Activated T-cell treated with anti-CD3 and anti-CD28 coated beads, Interleukin-2, amount 50 U/mL, for 24 hours (primary cell): ENCODE results near the gene LGALS12.
A peak's percentile ranks its signal among the peaks of the same experiment; 100 is the strongest.

Experiments used
- DNase-seq: peaks from one replicate; pipeline ENCODE4 v3.0.0-alpha.2; 2020
- H3K27ac Mint-ChIP-seq: 2 replicates; pipeline ENCODE4 v1.8.0; 2020; ENCODE audit warnings: mild to moderate bottlenecking, mixed read lengths
- H3K27me3 Mint-ChIP-seq: 2 replicates; pipeline ENCODE4 v1.8.0; 2020; ENCODE audit warnings: mixed read lengths
- H3K36me3 Mint-ChIP-seq: 2 replicates; pipeline ENCODE4 v1.8.0; 2020; ENCODE audit warnings: low read depth, mixed read lengths
- H3K4me1 Mint-ChIP-seq: 2 replicates; pipeline ENCODE4 v1.8.0; 2020; ENCODE audit warnings: low read depth, mixed read lengths
- H3K4me3 Mint-ChIP-seq: 2 replicates; pipeline ENCODE4 v1.8.0; 2020; ENCODE audit warnings: mild to moderate bottlenecking, moderate library complexity, mixed read lengths
- H3K9me3 Mint-ChIP-seq: 2 replicates; pipeline ENCODE4 v1.8.0; 2020; ENCODE audit warnings: mixed read lengths

Gene LGALS12, protein sequence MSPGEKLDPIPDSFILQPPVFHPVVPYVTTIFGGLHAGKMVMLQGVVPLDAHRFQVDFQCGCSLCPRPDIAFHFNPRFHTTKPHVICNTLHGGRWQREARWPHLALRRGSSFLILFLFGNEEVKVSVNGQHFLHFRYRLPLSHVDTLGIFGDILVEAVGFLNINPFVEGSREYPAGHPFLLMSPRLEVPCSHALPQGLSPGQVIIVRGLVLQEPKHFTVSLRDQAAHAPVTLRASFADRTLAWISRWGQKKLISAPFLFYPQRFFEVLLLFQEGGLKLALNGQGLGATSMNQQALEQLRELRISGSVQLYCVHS

DNA sequence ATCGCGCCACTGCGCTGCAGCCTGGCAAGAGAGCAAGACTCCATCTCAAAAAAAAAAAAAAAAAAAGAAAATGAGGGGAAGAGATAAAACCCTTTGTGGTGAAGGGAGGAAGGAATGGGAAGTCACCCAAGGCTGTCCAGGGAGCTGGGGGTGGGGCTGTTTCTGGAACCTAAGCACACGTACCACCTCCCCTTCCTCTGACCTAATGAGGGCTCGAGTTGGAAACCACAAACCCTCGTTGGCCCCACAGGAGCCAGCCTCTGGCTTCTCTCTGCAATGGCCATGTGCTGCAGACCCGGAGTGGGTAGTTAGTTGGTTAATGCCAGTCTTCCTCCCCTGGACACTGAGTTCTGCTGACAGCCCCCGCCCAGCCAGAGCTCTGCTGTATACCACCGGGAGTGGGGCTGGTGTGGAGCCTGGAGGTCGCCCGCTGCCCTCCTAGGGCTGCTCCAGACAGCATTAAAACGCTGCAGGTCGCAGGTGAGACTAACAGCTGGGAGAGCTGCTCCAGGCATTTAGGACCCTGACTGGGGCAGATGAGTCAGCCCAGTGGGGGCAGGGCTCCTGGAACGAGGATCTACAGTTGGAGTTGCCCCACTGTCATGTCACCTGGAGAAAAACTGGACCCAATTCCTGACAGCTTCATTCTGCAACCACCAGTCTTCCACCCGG is at the start of gene LGALS12:
Gene LGALS12 (plus strand): TSS at position 228 of the 672 bp plus-strand sequence. CDS start 375 bp downstream, at position 603.
- no peak within 1 kb of the TSS for H3K27ac Mint-ChIP-seq
- no peaks in the 10 kb centered on the region for H3K27me3 Mint-ChIP-seq
- no peaks in the 10 kb centered on the region for H3K9me3 Mint-ChIP-seq
- no peaks in the 10 kb centered on the region for H3K36me3 Mint-ChIP-seq
- H3K4me3 Mint-ChIP-seq, result no peak within 1 kb of the TSS
- H3K4me1 Mint-ChIP-seq, result peaks cover 14% of the 10 kb centered on the region
- no peak for DNase-seq

DNA sequence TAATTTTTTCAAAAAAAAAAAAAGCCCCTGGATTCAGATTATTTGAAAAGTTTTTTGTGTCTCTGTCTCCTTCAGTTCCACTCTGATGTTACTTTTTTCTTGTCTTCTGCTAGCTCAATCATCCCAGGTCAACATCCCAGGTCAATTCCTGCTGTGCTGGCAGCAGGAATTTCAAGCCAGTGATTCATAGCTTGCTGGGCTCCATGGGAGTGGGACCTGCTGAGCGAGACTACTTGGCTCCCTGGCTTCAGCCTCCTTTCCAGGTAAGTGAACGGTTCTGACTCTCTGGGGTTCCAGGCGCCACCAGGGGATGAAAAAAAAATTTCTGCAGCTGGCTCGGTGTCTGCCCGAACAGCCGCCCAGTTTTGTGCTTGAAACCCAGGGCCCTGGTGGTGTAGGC is 46.3 kb upstream of the LGALS12 start:
- H3K36me3 Mint-ChIP-seq, result no peaks in the 10 kb centered on the region
- DNase-seq, result no peak
- no peaks in the 10 kb centered on the region for H3K9me3 Mint-ChIP-seq
- peaks cover 13% of the 10 kb centered on the region for H3K27me3 Mint-ChIP-seq
- H3K27ac Mint-ChIP-seq, result no peak overlapping the region
- no peak overlapping the region for H3K4me3 Mint-ChIP-seq
- H3K4me1 Mint-ChIP-seq, result no peaks in the 10 kb centered on the region

DNA sequence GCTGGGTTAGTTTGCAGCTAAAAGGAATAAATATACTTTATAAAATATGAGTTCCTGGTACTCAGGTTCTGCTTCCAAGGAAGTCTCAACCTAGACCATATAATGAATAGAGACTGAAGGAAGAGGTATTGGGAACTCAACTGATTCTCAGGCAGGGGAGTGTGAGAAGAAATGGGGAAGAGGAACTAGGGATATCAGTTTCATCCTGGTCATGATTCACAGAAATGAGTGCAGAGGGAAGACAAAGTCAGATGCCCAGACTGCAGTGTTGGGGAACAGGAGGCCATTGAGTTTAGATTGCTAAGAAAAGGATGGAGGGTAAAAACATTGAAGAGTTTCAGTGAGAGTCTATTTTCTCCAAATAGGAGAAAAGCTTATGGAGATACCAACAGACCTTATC is 43.7 kb upstream of the LGALS12 start:
- H3K4me1 Mint-ChIP-seq, result no peaks in the 10 kb centered on the region
- DNase-seq, result no peak
- no peaks in the 10 kb centered on the region for H3K9me3 Mint-ChIP-seq
- no peak overlapping the region for H3K4me3 Mint-ChIP-seq
- H3K27ac Mint-ChIP-seq, result no peak overlapping the region
- H3K36me3 Mint-ChIP-seq, result no peaks in the 10 kb centered on the region
- peaks cover 13% of the 10 kb centered on the region for H3K27me3 Mint-ChIP-seq

DNA sequence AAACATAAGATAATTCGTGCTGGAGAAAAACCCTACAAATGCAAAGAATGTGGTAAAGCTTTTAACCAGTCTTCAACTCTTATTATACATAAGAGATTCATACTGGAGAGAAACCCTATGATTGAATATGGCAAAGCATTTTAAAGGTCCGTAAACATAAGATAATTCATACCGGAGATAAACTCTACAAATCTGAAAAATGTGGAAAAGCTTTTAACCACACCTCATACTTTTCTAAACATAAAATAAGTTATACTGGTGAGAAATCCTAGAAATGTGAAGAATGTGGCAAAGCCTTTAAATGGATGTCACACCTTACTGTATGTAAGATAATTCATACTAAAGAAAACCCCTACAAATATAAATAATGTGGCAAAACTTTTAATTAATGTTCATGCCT is 35.6 kb upstream of the LGALS12 start:
- H3K27ac Mint-ChIP-seq, result no peak overlapping the region

DNA sequence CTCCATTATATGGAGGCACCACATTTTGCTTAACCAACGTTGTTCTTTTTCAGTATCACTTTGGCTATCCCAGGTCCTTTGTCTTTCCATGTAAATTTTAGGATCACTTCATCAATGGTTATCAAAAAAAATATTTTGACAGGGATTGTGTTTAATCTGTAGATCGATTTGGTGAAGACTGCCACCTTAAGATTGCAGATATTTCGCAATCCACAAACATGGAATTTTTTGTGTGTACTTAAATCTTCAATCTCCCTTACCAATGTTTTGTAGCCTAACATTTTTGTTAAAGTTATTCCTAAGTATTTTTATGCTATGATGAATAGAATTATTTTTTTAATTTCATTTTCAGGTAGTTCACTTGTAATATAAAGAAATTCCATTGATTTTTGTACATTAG is 33.5 kb upstream of the LGALS12 start:
- DNase-seq, result no peak
- H3K4me3 Mint-ChIP-seq, result no peak overlapping the region
- peaks cover 33% of the 10 kb centered on the region for H3K9me3 Mint-ChIP-seq
- H3K27ac Mint-ChIP-seq, result no peak overlapping the region
- no peaks in the 10 kb centered on the region for H3K4me1 Mint-ChIP-seq
- H3K27me3 Mint-ChIP-seq, result no peaks in the 10 kb centered on the region
- peaks cover 4% of the 10 kb centered on the region for H3K36me3 Mint-ChIP-seq

More for the DNA sequence above, 35.6 kb upstream of the LGALS12 start:
- Mint-ChIP-seq H3K36me3 (peaks cover 4% of the 10 kb centered on the region), H3K4me1 (no peaks in the 10 kb centered on the region), H3K9me3 (peaks cover 23% of the 10 kb centered on the region), H3K27me3 (peaks cover 2% of the 10 kb centered on the region), H3K4me3 (no peak overlapping the region)
- no peak for DNase-seq

DNA sequence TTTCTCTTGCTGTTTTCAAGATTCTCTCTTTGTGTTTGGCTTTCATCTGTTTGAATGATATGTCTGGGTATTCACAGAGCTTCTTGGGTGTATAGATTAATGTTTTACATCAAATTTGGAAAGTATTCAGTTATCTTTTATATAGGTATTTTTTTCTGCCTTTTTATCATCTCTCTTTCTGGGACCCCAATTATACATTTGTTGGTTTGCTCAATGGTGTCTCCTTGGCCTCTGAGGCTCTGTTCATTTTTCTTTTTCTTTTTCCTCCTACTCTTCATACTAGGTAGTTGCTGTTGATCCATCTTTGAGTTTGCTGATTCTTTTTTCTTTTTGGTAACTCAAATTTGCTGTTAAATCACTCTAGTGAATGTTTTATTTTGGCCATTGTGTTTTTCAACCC is 29.3 kb upstream of the LGALS12 start:
- Mint-ChIP-seq H3K4me1 (no peaks in the 10 kb centered on the region), H3K4me3 (no peak overlapping the region), H3K27me3 (no peaks in the 10 kb centered on the region), H3K27ac (no peak overlapping the region), H3K9me3 (peaks cover 10% of the 10 kb centered on the region), H3K36me3 (no peaks in the 10 kb centered on the region)
- DNase-seq, result no peak

DNA sequence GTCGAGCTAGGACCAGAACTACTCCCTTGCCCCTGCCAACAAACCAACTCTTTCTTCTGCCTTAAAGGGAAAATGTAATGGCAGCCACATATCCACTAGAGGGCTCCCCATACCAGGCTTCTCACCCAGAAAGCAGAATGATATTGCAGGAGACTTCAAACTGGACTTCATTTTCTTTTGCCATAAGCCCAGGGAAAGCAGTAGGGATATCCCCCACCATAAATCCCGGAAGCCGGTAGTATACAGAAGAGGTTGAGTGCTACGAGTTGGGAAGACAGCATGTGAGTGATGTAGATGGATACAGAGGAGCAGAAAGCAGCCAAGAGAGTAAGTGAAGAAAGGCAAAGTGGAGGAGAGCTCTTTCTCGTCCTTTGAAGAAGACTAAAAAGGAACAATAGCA is 27.0 kb upstream of the LGALS12 start:
- H3K27me3 Mint-ChIP-seq, result no peaks in the 10 kb centered on the region
- H3K4me1 Mint-ChIP-seq, result no peaks in the 10 kb centered on the region
- H3K27ac Mint-ChIP-seq, result no peak overlapping the region
- peaks cover 10% of the 10 kb centered on the region for H3K9me3 Mint-ChIP-seq
- no peaks in the 10 kb centered on the region for H3K36me3 Mint-ChIP-seq
- H3K4me3 Mint-ChIP-seq, result no peak overlapping the region
- DNase-seq, result peak; percentile 50

DNA sequence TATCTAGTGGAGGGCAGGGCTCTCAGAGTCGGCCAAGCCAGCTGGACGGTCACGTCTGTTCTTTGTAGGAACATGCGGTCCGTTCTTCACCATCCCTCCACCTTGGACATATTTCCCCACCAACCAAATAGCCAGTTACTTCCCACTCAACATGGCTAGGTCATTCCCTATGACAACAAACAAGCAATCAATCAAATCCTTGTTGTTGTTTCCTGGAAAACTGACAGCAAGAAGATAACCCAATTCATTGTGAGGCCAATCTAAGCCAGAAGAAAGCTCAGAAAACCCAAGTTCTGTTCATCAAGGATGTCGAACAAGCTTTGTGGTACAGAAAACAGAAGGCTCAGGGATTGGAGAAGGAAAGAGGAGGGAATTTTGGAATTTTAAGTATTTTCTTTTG is 25.8 kb upstream of the LGALS12 start:
- no peak for DNase-seq
- peaks cover 14% of the 10 kb centered on the region for H3K9me3 Mint-ChIP-seq
- no peaks in the 10 kb centered on the region for H3K27me3 Mint-ChIP-seq
- H3K4me3 Mint-ChIP-seq, result no peak overlapping the region
- H3K36me3 Mint-ChIP-seq, result no peaks in the 10 kb centered on the region
- no peak overlapping the region for H3K27ac Mint-ChIP-seq
- no peaks in the 10 kb centered on the region for H3K4me1 Mint-ChIP-seq

DNA sequence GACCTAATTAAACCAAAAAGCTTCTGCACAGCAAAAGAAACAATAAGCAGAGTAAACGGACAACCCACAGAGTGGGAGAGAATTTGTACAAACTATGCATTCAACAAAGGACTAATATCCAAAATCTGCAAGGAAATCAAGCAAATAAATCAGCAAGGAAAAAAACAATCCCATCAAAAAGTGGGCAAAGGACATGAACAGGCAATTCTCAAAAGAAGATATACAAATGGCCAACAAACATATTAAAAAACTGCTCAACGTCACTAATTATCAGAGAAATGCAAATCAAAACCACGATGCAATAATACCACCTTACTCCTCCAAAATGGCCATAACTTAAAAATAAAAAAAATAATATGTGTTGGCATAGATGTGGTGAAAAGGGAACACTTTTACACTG is 20.1 kb upstream of the LGALS12 start:
- H3K9me3 Mint-ChIP-seq, result peaks cover 14% of the 10 kb centered on the region
- no peaks in the 10 kb centered on the region for H3K36me3 Mint-ChIP-seq
- peaks cover 9% of the 10 kb centered on the region for H3K27me3 Mint-ChIP-seq
- no peak overlapping the region for H3K4me3 Mint-ChIP-seq
- DNase-seq, result no peak
- no peak overlapping the region for H3K27ac Mint-ChIP-seq
- no peaks in the 10 kb centered on the region for H3K4me1 Mint-ChIP-seq

DNA sequence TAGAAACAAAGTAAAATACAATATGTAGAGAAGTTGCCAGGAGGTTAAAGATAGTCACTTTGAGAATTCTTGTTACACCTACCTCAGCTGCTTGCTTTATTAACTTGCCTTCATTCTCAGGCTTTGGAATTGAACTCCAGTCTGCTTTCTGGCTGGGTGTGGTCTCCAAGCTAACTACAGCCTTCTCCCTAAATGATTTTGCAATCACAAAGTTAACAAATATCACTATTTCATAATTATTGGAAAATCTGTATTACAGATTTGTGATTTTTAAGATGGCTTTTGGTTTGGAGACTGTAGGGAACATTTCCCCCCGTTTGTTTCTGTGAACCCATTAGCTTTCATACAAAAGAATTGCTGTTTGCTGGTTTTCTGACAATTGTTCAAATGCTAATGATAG is 17.1 kb upstream of the LGALS12 start:
- no peak overlapping the region for H3K4me3 Mint-ChIP-seq
- no peaks in the 10 kb centered on the region for H3K36me3 Mint-ChIP-seq
- H3K9me3 Mint-ChIP-seq, result peaks cover 14% of the 10 kb centered on the region
- peaks cover 11% of the 10 kb centered on the region for H3K4me1 Mint-ChIP-seq
- H3K27me3 Mint-ChIP-seq, result peaks cover 24% of the 10 kb centered on the region
- no peak for DNase-seq
- no peak overlapping the region for H3K27ac Mint-ChIP-seq

DNA sequence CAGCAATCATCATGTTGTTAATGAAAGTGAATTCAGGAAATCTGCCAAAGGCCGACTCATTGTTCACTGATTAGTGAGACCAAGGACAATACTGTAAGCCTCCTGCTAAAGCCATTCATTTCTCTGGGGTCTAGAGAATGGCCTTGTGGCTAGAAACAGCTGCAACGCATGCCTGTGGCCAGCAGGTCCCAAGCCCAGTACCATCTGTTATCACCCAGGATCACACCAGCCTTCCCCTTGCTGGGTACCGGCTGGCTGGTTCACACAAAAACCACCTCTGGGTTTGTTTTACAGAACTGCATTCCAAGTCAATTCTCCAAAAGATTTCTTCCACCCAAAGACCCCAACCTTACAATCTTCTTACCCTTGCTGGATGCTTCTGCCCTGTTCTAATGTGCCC is 16.0 kb upstream of the LGALS12 start:
- DNase-seq, result no peak
- Mint-ChIP-seq H3K36me3 (no peaks in the 10 kb centered on the region), H3K9me3 (peaks cover 12% of the 10 kb centered on the region), H3K4me1 (peaks cover 11% of the 10 kb centered on the region), H3K4me3 (no peak overlapping the region), H3K27me3 (peaks cover 27% of the 10 kb centered on the region), H3K27ac (no peak overlapping the region)

DNA sequence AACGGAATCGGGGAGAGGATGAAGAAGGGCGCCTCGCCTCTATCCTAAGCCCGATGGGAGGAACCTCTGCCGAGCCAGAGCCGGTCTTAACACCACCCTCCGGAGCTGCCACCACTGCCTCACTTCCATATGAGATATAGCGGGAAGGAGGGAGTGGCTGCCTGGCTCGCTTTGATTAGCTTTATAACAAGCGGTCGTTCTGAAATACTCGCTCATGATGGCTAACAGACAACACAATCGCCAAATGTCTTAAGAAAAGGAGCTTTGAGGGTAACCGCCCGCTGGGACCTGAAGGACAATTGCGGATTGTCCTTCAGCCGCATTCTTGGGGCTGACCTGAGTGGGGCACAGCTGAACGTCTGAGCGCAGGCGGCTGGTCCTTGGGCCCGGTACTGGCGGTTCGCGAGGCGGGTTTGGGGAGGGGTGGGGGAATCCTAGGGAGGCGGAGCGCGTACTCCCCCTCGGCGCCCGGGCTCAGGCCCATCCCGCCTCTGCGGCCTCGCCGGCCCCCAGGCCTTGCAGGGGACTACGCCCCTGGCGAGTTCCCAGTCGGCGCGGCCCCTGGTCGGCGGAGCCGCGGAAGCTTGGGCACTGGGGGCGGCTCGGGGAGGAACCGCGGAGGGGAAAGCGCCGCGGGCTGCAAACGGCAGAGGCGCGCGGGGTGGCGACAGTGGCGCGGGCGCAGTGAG is 15.2 kb upstream of the LGALS12 start, which contains the start of gene PLAAT5:
Gene PLAAT5 (minus strand): TSS at position 617 of the 689 bp plus-strand sequence. CDS start 133 bp downstream, at position 484.
- Mint-ChIP-seq H3K4me1 (peaks cover 11% of the 10 kb centered on the region), H3K27ac (peak within 1 kb of the TSS; percentile 23), H3K36me3 (no peaks in the 10 kb centered on the region), H3K27me3 (peaks cover 30% of the 10 kb centered on the region), H3K9me3 (peaks cover 4% of the 10 kb centered on the region), H3K4me3 (peak within 1 kb of the TSS; percentile 78)
- peak; percentile 54 for DNase-seq

DNA sequence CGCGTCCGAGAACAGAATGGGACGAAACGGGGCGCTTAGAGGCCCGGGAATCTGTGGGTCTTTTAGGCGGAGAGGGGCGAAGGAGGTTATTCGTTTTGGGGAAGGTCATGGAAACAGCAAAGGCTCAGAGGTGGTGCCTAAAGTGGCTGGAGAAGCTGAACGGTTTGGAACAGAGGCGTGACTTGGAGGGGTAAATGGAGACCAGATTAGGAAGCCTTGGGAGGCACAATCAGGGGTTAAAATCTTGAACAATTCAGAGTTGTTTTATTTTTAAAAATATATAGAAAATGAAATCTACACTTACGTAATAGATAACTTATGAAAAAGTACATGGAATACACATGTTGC is 14.7 kb upstream of the LGALS12 start:
- no peaks in the 10 kb centered on the region for H3K36me3 Mint-ChIP-seq
- peak overlapping the region; percentile 78 for H3K4me3 Mint-ChIP-seq
- no peaks in the 10 kb centered on the region for H3K9me3 Mint-ChIP-seq
- peaks cover 30% of the 10 kb centered on the region for H3K27me3 Mint-ChIP-seq
- H3K27ac Mint-ChIP-seq, result peak overlapping the region; percentile 23
- H3K4me1 Mint-ChIP-seq, result peaks cover 11% of the 10 kb centered on the region
- DNase-seq, result no peak

DNA sequence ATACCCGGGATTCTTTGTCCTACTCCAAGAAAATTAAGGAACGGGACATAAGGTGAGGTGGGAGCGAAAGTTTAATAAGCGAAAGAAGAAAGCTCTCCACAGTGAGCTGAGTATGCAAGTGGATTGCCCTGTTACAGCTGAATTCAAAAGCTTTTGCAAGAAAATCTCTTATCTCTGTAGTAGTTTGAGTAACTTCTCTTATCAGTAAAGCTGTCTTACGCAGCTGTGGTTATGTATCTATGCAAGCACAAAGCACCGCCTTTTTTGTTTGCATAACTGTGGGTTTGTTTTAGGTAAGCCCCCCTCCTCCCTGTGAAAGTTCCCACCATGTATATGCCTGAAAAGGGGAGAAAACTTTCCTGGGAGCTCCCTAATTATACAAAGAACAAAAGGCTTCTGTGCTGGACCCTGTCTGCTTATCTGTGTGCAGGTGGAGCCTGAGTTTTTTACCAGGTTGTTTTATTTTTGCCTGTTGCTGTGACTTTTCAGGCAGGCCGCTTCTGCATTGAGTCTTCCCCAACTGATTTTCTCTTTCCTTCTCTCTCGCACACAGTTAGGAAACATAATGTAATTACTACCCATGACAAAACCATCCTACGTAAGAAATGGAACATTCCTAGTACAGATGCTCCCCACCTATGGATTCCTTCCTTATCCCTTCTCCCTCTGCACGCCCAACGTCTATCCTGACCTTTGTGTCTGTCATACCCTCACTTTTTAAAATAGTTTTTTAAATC is 14.1 kb upstream of the LGALS12 start:
- Mint-ChIP-seq H3K4me1 (peaks cover 11% of the 10 kb centered on the region), H3K9me3 (no peaks in the 10 kb centered on the region), H3K27me3 (peaks cover 30% of the 10 kb centered on the region), H3K36me3 (no peaks in the 10 kb centered on the region), H3K27ac (no peak overlapping the region), H3K4me3 (peak overlapping the region; percentile 78)
- DNase-seq, result no peak
